Measurements from ENCODE around the gene SYNJ2. TPM values are rescaled to one million over a fixed set of nuclear protein-coding genes. Genes with fewer than 3 reads are reported as not detected.

Gene SYNJ2
- total and polyA plus RNA-seq, 2 experiments from 2014 or later, result 2.8 to 5.6 TPM

Small RNA genes lying within 50 kb of the gene (small RNA-seq; reads per million reads assigned to genes)
- gene RNU6-786P (ENCODE audit: low replicate concordance), result not detected

Other genes starting within 250 kb of the SYNJ2 start
- 21.2 and 23.3 TPM in 2 replicates for gene SNX9, start 158.6 kb upstream of the SYNJ2 start, total RNA-seq (2014; rRNA removed; shearing (Covaris generic))
- gene SNX9, start 158.6 kb upstream of the SYNJ2 start, polyA plus RNA-seq (2016; fragmentation: Nextera tagmentation; extraction: Ambion mirVana), result 18.1 and 18.4 TPM in 2 replicates
- gene SERAC1, start 186.4 kb downstream of the SYNJ2 start, total RNA-seq (2014; rRNA removed; shearing (Covaris generic)), result 8.4 and 10.1 TPM in 2 replicates
- 5.1 and 5.2 TPM in 2 replicates for gene SERAC1, start 186.4 kb downstream of the SYNJ2 start, polyA plus RNA-seq (2016; fragmentation: Nextera tagmentation; extraction: Ambion mirVana)
- 0.73 and 2.5 TPM in 2 replicates for gene GTF2H5, start 186.5 kb downstream of the SYNJ2 start, total RNA-seq (2014; rRNA removed; shearing (Covaris generic))
- 38.6 and 41.6 TPM in 2 replicates for gene GTF2H5, start 186.5 kb downstream of the SYNJ2 start, polyA plus RNA-seq (2016; fragmentation: Nextera tagmentation; extraction: Ambion mirVana)

Measured in GM23338 (cell line).